ENCODE measurements around the gene PLXNA3. TPM values are rescaled to one million over a fixed set of nuclear protein-coding genes. Genes with fewer than 3 reads are reported as not detected.

Gene PLXNA3
- total RNA-seq, 1 donor from 2014 or later: 3.0 TPM

GRCh38 chrX:154435171-154435733, 22.8 kb upstream of the PLXNA3 start:
- DNase-seq (ENCODE audit: low read depth in 2 of 2): no peak

- peak in 1 of 2 donors; percentile 41 for DNase-seq (ENCODE audit: low read depth in 2 of 2)
Measured at GRCh38 chrX:154436374-154436982, 21.6 kb upstream of the PLXNA3 start.

DNA sequence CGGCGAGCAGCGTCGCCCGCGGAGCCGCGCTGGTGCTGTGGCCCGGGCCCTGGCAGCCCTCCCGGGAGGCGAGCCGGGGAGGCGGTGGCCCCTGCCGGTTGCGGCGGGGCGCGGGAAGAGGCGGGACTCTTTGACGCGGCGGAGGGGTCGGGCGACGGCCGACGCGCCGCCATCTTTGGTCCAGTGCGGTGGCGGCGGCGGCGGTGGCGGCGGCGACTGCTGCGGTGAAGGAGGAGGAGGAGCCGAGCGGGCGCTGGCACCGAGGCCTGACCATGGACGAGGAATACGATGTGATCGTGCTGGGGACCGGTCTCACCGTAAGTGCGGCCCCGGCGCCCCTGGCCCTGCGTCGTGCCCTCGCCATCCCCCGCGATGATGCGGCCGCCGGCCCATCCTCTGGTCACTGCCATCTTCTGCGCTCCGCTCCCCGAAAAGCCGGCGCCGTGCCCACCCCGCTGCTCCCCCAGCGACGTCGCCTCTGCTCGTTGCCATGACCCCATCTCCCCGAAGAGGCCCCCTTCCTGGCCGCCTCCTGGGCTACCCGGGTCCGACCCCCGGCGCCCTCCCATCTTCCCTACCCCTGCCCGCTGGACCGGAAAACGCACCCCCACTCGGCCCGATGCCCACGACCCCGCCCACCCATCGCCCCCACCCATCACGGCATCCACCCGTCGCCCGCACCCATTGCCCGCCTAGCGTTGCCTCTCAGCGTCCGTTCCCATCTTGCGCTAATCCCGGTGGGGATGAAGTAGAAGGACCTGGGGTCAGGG, 20.9 kb upstream of the PLXNA3 start, which contains the start of gene GDI1:
GDI1 (plus strand) TSS at position 172 of the 770 bp plus-strand sequence; CDS start at position 273, 101 bp downstream.
- peak in 1 of 2 donors; percentile 55 for DNase-seq (ENCODE audit: low read depth in 2 of 2)

DNA sequence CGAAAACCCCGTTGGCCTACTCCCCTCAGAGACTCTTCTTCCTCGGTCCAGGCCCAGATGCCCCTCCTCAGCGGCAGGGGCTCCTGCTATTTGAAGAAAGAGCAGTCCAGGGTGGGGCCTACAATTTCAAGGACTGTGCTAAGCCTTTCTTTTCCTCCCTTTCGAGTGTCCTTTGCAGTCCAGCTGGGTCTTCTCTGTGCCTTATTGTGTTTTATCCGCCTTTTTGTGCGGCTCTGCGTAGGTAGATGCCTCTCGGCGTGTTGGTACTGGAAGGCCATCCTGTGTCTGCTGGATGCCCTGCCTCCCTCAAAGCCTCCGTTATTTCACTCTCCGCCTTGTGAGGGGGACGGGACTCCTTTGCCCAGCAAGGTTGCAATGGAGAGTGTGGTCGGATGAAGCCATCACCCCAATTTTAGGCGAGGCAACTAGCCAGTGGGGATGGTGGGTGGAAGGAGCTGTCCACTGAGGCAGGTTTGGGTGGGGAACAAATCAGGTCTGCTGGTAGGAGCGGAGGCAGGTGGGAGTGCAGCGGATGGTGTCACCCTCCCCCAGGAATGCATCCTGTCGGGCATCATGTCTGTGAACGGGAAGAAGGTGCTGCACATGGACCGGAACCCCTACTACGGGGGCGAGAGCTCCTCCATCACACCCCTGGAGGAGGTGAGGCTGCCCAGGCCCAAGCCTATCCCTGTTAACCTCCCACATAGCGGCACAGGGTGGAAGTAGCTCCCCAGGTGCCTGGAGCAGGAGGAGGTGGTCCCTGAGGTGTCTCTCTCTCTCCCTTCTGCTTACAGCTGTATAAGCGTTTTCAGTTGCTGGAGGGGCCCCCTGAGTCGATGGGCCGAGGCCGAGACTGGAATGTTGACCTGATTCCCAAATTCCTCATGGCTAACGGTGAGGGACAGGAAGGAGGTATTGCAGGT, 19.8 kb upstream of the PLXNA3 start:
- DNase-seq (ENCODE audit: low read depth in 2 of 2): no peak

DNA sequence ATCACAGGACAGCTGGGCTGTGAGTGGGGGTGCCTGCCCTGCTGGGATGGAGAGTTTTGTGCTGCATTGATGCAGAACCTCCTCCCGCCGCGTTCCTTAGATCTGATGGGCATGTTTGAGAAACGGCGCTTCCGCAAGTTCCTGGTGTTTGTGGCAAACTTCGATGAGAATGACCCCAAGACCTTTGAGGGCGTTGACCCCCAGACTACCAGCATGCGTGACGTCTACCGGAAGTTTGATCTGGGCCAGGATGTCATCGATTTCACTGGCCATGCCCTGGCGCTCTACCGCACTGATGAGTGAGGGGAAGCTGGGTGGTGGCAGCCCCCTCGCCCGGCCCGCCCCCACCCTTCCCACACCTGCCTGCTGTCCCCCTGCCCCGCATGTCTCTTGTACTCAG, 18.2 kb upstream of the PLXNA3 start:
- DNase-seq (ENCODE audit: low read depth in 2 of 2): no peak

DNA sequence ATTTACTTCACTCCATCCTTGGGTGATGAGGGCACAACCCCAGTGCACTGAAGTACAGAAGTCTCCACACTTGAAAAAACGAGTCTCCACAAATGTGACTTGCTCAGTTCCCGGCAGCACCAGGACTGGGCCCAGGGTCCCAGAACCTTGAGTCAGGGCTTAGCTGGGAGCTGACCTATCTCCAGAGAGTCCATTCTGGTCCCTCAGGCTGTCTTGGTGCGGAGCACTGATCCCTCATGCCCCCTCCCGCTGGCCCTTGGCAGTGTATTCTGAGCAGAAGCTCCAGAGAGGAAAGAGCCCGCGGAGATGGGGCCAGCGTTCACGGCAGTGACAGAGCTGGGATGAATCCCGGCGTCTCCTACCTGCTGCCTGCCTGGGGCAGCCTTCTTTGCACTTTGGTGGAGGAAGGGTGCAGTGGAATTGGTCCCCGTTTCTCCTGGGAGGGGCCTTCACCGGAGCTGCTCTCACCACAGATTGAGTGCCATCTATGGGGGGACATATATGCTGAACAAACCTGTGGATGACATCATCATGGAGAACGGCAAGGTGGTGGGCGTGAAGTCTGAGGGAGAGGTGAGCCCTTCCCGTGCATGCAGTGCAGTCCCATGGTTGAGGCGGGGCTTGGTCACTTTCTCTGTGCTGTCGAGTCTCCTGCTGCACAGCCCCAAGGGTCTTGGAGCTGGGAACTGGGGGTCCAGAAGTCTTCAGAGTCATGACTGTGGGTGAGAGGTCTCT, 17.3 kb upstream of the PLXNA3 start:
- DNase-seq (ENCODE audit: low read depth in 2 of 2): no peak

DNA sequence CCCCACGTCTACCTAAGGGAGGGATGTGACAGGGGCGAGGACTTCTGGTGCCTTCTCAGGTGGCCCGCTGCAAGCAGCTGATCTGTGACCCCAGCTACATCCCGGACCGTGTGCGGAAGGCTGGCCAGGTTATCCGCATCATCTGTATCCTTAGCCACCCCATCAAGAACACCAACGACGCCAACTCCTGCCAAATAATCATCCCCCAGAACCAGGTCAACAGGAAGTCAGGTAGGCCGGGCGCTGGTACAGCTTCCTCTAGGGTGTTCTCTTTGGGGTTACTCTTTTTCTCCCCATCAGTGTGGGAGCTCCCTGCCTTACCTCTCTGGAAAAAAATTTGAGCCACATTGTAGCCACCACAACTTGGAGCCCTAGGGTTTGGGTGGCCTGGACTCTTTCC, 16.5 kb upstream of the PLXNA3 start:
- DNase-seq (ENCODE audit: low read depth in 2 of 2): no peak

GRCh38 chrX:154441984-154442707, 15.9 kb upstream of the PLXNA3 start:
- no peak for DNase-seq (ENCODE audit: low read depth in 2 of 2)

GRCh38 chrX:154443479-154443910, 14.6 kb upstream of the PLXNA3 start:
- DNase-seq (ENCODE audit: low read depth in 2 of 2): no peak

GRCh38 chrX:154443992-154444754, 13.9 kb upstream of the PLXNA3 start, which contains the start of gene FAM50A:
Gene FAM50A, plus strand, starts transcription at chrX:154444141. Its CDS starts 95 bp downstream, at chrX:154444236.
- DNase-seq (ENCODE audit: low read depth in 2 of 2): peak in 1 of 2 donors; percentile 73

DNA sequence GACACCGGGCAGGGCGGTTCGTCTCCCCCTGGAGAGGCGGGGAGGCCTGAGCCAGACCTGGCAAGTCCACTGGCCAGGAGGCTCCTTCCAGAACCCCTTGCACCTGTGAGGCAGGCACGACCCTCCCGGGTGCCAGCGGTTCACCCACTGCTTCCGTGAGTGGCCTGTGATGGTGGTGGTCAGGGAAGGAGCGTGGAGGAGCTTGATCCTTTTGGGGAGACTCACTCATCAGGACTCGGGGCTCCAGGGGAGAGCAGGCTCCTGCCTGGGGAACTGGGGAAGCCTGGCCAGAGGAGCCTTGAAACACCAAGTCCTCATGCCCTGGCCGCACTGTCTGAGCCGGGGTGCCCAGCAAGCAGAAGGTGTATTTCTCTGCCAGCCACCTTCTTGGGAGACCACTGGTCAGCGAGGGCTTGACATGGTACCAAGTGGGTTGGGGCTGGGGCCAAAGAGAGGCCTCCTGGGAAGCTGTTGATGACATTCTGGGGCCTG, 13.3 kb upstream of the PLXNA3 start:
- DNase-seq (ENCODE audit: low read depth in 2 of 2): no peak

GRCh38 chrX:154445776-154446175, 12.3 kb upstream of the PLXNA3 start:
- DNase-seq (ENCODE audit: low read depth in 2 of 2): no peak

DNA sequence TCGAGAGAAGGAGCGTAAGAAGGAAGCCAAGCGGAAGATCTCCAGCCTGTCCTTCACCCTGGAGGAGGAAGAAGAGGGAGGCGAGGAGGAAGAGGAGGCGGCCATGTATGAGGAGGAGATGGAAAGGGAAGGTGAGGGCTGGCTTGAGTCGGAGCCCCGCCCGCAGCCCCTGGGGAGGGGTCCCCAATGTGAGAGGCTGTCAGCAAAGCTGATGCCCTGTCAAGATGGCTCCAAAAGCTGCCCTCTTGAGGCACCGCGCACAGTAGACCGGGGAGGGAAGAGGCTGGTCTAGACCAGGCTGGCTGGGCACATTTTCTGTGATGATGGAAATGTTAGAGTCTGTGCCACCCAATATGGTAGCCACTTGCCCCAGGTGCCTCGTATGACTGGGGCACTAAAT, 11.7 kb upstream of the PLXNA3 start:
- no peak for DNase-seq (ENCODE audit: low read depth in 2 of 2)

- no peak for DNase-seq (ENCODE audit: low read depth in 2 of 2)
Measured at GRCh38 chrX:154448484-154448883, 9.6 kb upstream of the PLXNA3 start.

- no peak for DNase-seq (ENCODE audit: low read depth in 2 of 2)
Measured at GRCh38 chrX:154449618-154450017, 8.5 kb upstream of the PLXNA3 start.

DNA sequence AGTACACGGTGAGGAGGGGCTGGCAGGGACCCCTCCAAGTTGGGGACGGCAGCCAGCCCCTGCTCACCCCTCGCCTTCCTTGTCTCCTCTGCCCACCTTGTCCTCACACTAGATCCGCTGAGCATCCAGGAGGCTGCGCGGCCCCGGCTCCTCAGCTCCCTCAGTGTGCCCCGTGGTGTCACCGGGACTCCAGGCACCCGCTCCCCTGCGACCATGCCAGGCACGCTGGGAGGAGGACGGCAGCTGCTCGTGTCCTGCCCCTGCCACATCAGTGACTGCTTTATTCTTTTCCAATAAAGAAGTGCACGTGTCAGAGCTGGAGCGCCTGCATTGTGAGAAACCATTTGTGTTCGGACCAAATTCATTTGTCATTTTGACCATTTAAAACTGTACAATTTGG, 7.8 kb upstream of the PLXNA3 start:
- no peak for DNase-seq (ENCODE audit: low read depth in 2 of 2)

DNA sequence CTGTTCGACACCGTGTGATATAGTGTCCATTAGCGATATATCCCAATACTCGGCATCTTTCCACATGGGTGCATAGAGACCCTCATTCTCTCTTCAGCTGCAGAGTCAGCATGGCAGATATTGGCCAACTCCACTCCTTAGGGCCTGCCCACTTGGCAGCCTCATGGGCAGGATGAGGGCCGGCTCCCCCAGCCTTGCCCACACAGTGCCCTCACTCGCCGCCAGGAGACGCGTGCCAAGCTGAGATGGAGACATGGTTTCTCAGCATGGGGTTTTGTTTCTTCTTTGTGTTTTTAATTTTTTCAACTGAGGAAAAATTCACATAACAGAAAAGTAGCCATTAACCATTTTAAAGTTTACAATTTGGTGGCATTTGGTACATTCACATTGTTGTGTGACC, 5.3 kb upstream of the PLXNA3 start:
- no peak for DNase-seq (ENCODE audit: low read depth in 2 of 2)

GRCh38 chrX:154457491-154458115, 478 bp upstream of the PLXNA3 start:
- peak in 1 of 2 donors; percentile 14 for DNase-seq (ENCODE audit: low read depth in 2 of 2)
